Retinal pigment epithelial cell (primary cell): ENCODE results near the gene PTGFRN.

Experiments
- DNase-seq: peaks from one replicate; pipeline ENCODE4 v3.0.0-alpha.2; 2010; ENCODE audit warnings: low read depth
- H3K4me3 ChIP-seq: 2 replicates; pipeline ENCODE4 v1.5.1; 2011; ENCODE audit warnings: mild to moderate bottlenecking, low read length, control low read depth, moderate library complexity
- TF ChIP-seq, protein P1 (sequence below): conservative IDR thresholded peaks from 2 replicates; pipeline ENCODE4 v1.5.1; 2011; ENCODE audit warnings: low read depth, low read length, control low read depth, inconsistent platforms

PTGFRN gene

DNA sequence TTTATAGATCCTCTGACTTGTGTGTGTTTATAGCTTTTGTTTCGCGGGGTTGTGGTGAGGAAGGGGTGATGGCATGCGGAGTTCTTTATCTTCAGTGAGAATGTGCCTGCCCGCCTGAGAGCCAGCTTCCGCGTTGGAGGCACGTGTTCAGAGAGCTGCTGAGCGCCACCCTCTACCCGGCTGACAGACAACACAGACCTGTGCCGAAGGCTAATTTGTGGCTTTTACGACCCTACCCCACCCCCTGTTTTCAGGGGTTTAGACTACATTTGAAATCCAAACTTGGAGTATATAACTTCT is 77.5 kb downstream of the PTGFRN start:
- H3K4me3 ChIP-seq: no peak overlapping the region
- TF ChIP-seq, protein P1, sequence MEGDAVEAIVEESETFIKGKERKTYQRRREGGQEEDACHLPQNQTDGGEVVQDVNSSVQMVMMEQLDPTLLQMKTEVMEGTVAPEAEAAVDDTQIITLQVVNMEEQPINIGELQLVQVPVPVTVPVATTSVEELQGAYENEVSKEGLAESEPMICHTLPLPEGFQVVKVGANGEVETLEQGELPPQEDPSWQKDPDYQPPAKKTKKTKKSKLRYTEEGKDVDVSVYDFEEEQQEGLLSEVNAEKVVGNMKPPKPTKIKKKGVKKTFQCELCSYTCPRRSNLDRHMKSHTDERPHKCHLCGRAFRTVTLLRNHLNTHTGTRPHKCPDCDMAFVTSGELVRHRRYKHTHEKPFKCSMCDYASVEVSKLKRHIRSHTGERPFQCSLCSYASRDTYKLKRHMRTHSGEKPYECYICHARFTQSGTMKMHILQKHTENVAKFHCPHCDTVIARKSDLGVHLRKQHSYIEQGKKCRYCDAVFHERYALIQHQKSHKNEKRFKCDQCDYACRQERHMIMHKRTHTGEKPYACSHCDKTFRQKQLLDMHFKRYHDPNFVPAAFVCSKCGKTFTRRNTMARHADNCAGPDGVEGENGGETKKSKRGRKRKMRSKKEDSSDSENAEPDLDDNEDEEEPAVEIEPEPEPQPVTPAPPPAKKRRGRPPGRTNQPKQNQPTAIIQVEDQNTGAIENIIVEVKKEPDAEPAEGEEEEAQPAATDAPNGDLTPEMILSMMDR: no peak
- no peak for DNase-seq

DNA sequence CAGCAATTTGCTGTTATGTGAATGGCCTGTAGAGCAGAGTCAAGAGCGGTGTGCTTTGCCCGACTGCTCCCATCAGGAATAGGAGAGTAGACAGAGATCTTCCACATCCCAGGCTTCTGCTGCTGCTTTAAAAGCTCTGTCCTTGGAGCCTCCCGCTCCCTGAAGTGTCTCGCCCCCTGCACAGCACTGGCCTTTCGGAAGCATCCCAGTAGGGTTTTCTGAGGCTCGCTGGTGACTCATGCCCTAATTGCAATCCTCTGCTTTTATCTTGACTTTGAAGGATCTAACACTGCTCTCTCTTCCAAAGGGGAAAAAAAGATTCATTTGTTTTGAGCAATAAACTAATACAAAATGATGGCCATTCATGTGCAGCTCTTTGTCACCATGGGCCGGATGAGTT is 78.5 kb downstream of the PTGFRN start:
- no peak overlapping the region for H3K4me3 ChIP-seq
- DNase-seq: no peak
- TF ChIP-seq, protein P1: no peak

DNA sequence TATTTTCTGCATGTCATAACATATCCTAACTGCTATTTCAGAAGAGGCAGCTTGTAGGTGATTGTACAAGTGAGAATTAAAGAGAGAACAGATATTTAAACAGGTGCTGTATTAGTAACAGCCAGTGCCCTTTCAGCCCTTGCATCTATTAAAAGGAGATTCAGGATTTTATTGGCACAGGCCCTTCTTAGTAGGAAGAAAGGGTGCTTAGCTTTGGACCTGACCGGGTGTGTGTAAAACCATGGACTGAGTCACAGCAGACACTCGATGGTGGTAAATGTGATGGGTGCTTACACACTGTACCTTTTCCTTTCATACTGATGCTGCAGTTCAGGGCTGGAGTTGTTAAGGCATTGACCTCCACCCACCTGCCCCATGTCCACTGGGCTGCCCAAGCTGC is 79.2 kb downstream of the PTGFRN start:
- TF ChIP-seq, protein P1: no peak
- DNase-seq: no peak
- no peak overlapping the region for H3K4me3 ChIP-seq

DNA sequence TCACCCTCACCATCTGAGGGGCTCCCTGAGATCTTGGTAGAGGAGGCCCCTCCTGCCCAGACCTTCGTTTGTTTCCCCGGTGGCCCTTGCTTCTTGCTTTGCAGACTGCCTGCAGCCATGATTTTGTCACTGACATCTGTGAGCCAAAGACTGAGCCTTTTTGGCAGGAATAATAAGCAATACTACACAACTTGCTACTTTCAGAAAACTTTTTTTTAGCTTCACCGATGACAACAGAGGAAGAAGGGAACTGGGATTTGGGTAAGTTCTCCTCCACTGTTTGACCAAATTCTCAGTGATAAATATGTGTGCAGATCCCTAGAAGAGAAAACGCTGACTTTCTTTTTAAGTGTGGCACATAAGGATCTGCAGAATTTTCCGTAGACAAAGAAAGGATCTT is 80.1 kb downstream of the PTGFRN start:
- no peak overlapping the region for H3K4me3 ChIP-seq
- no peak for DNase-seq
- TF ChIP-seq, protein P1: no peak

DNA sequence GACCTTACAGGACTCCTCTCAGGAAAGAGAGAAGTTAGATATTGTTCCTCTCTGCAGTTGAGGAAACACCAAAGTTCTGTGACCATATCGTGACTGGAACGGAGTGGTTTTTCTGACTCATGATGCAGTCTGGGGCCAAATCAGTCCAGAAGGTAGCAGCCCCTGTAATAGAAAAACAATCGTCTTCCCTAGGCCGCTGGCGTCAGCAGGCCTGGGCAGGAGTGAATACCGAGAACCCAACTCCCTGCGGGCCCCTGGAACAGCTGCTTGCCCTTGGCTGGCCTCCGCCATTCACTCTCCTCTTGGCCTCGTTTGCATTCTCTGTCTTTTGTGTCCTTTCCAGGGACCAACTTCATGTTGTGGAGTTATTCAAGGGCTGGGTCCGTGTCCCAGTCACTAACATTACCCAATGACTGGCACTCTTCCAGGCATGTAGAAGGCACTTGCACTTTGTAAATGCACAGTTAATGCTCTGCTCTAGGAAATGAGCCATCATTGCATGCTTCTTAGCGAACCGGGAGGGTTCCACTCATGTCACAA is 81.0 kb downstream of the PTGFRN start:
- H3K4me3 ChIP-seq: no peak overlapping the region
- no peak for DNase-seq

DNA sequence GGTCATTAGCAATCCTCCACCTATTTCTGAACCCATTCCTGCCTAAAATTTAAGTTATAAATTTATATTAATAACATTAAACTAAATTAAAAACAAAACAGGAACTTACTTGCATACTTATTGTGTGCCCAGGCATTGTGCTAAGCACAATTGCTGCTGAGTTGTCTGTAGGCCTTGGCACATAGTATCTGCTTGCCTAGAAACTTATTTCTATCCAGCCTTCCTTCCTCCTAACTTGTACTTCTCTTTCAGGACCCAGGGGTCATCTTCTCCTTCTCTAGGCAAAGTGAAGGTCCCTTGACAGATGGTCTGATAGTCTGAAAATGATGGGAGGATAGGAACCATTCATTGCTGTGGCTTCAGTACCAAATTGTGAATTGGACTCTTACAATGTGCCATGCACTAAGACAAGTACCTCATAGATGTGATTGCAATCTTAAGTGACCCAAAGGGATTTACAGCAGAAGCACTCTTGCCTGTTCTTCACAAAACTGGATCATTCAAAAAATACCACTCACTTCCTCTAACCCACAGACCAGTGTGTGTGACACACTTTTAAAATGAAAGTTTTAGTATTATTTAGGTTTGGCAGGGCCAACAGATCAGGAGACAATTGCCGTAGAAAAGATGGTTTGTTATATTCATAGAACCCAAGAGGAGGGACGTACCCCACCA is 81.6 kb downstream of the PTGFRN start:
- H3K4me3 ChIP-seq: no peak overlapping the region
- TF ChIP-seq, protein P1: no peak
- no peak for DNase-seq

More for the DNA sequence above, 81.0 kb downstream of the PTGFRN start:
- TF ChIP-seq, protein P1: no peak

DNA sequence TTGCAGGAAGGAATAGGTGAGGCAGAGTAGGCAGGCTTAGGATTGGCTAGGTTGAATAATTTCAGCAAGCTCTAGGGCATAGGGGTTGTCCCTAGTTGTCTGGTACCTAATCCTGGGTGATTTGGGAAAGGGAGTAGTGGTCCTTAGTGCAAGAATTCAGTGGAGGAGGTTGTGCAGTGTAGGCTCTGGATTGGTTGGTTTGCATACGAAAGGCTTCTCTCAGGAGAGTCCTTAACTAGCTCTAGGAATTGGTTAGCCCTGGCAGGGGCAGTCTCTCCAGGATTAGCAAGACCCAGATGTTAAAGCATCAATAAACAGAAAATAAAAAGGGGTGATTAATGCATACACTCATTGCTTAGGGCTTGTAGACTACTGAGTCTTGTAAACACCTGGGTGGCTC is 82.2 kb downstream of the PTGFRN start:
- TF ChIP-seq, protein P1: no peak
- no peak overlapping the region for H3K4me3 ChIP-seq
- no peak for DNase-seq
